Gastrocnemius medialis (tissue), 4 donors: ENCODE measurements around the gene ZC3H7A. TPM values are rescaled to one million over a fixed set of nuclear protein-coding genes. Genes with fewer than 3 reads are reported as not detected.

Source experiments
- ATAC-seq, 2 donors: fragments of 150-250 bp; one replicate each; pipeline ENCODE4 v1.9.1; 2016
- DNase-seq, 2 donors: peaks; one replicate each; pipeline ENCODE4 v3.0.0-alpha.2; 2019
- H3K27ac ChIP-seq, 4 donors: fragments of 200-600 bp; sonication (generic); 1 replicate in 1 of 4; 2 replicates in 3 of 4; pipeline ENCODE4 v1.5.1; 2016 to 2018; ENCODE audit warnings: mild to moderate bottlenecking in 2 of 4, moderate library complexity in 1 of 4
- H3K27me3 ChIP-seq, 3 donors: fragments of 200-600 bp; sonication (generic) in 2 of 3; 1 replicate in 1 of 3; 2 replicates in 2 of 3; pipeline versions ENCODE4 v1.5.1 to v1.6.0; 2016 to 2019; ENCODE audit warnings: mild to moderate bottlenecking in 1 of 3, moderate library complexity in 1 of 3
- H3K36me3 ChIP-seq, 2 donors: fragments of 200-600 bp; sonication (generic) in 1 of 2; one replicate each; pipeline ENCODE4 v1.5.1; 2017 to 2018
- H3K4me1 ChIP-seq, 2 donors: fragments of 200-600 bp; sonication (generic) in 1 of 2; one replicate each; pipeline ENCODE4 v1.5.1; 2016 to 2017; ENCODE audit warnings: mild to moderate bottlenecking in 2 of 2
- H3K4me3 ChIP-seq, 4 donors: fragments of 200-600 bp; sonication (generic) in 3 of 4; 1 replicate in 1 of 4; 2 replicates in 3 of 4; pipeline ENCODE4 v1.5.1; 2016 to 2019; ENCODE audit warnings: mild to moderate bottlenecking in 2 of 4
- H3K9me3 ChIP-seq, 3 donors: fragments of 200-600 bp; sonication (generic) in 2 of 3; 1 replicate in 1 of 3; 2 replicates in 2 of 3; pipeline ENCODE4 v1.5.1; 2016 to 2019
- POLR2A ChIP-seq, 2 donors: fragments of 450-650 bp; IDR thresholded peaks; one replicate each; pipeline ENCODE4 v1.6.1; 2017; ENCODE audit warnings: antibody characterized with exemption in 2 of 2, mild to moderate bottlenecking in 2 of 2, moderate library complexity in 2 of 2
- in situ Hi-C, 4 donors: fragments of 200-750 bp; cut with MboI; loops; one replicate each; pipeline versions ENCODE4 v1.15.0 to v1.8.0; 2017; ENCODE audit warnings: low sequenced_read_pairs in 4 of 4
- intact Hi-C: fragments of 100-400 bp; cut with DNase I; formaldehyde crosslinking; loops from one replicate; pipeline ENCODE4 v1.15.1; 2023; ENCODE audit warnings: low total_unique reads
- total RNA-seq, 4 donors: library from RNA; depleted of rRNA; stranded (reverse); fragments of >200 nt; gene quantifications; one replicate each; pipeline versions ENCODE4 v1.1.0 to v1.2.3, GENCODE V29; 2016
- TF ChIP-seq, protein P1 (sequence below), 5 experiments: fragments of 450-650 bp in 3 of 5; fragments of 200-600 bp in 2 of 5; sonication (generic) in 2 of 5; IDR thresholded peaks in 4 of 5; conservative IDR thresholded peaks in 1 of 5; 1 replicate in 4 of 5; 2 replicates in 1 of 5; pipeline ENCODE4 v1.5.1; 2016 to 2019; ENCODE audit warnings: antibody characterized with exemption in 5 of 5, mild to moderate bottlenecking in 3 of 5, moderate library complexity in 3 of 5

ZC3H7A gene
- total RNA-seq, 4 donors from 2014 or later = 33.9 to 41.7 (median 37.9) TPM

GRCh38 chr16:11747949-11748403, 49.1 kb downstream of the ZC3H7A start:
- ATAC-seq (no peak), DNase-seq (no peak)
- Histone ChIP-seq H3K4me1 (peaks cover 5 to 7% of the 10 kb centered on the region in 2 donors), H3K9me3 (no peaks in the 10 kb centered on the region), H3K27ac (peak overlapping the region in 1 of 4 donors; percentile 21), H3K4me3 (no peak overlapping the region), H3K36me3 (peaks cover 2 to 47% of the 10 kb centered on the region in 2 donors), H3K27me3 (no peaks in the 10 kb centered on the region)
- intact Hi-C loops = loop anchor here (10.0 kb wide), 1 partner anchor 167 kb away; the partner anchor contains the start of gene GSPT1
- in situ Hi-C loops = loop anchor here in 3 of 4 donors (10.0 kb wide), 1 partner anchor 47 kb away; the partner anchor contains the start of gene ZC3H7A (in 3 of the 3)
- TF ChIP-seq, protein P1, sequence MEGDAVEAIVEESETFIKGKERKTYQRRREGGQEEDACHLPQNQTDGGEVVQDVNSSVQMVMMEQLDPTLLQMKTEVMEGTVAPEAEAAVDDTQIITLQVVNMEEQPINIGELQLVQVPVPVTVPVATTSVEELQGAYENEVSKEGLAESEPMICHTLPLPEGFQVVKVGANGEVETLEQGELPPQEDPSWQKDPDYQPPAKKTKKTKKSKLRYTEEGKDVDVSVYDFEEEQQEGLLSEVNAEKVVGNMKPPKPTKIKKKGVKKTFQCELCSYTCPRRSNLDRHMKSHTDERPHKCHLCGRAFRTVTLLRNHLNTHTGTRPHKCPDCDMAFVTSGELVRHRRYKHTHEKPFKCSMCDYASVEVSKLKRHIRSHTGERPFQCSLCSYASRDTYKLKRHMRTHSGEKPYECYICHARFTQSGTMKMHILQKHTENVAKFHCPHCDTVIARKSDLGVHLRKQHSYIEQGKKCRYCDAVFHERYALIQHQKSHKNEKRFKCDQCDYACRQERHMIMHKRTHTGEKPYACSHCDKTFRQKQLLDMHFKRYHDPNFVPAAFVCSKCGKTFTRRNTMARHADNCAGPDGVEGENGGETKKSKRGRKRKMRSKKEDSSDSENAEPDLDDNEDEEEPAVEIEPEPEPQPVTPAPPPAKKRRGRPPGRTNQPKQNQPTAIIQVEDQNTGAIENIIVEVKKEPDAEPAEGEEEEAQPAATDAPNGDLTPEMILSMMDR (IDR thresholded peaks at IDR 0.05 in 4 of 5, conservative IDR thresholded peaks at IDR 0.05 in 1 of 5) = no peak
- TF ChIP-seq POLR2A (IDR thresholded peaks at IDR 0.05) = no peak

GRCh38 chr16:11744075-11744470, 53.0 kb downstream of the ZC3H7A start:
- Histone ChIP-seq H3K27ac (peak overlapping the region; percentile 94 to 100 (median 97)), H3K4me3 (no peak overlapping the region), H3K36me3 (peaks cover 0 to 7% of the 10 kb centered on the region in 2 donors), H3K27me3 (no peaks in the 10 kb centered on the region), H3K9me3 (no peaks in the 10 kb centered on the region), H3K4me1 (peaks cover 24 to 30% of the 10 kb centered on the region in 2 donors)
- intact Hi-C loops (loop anchor here (5.0 to 10.0 kb wide), 3 partner anchors 108 to 247 kb away; partner anchors contain the start of genes GSPT1 and RSL1D1), in situ Hi-C loops (loop anchor here in 3 of 4 donors (10.0 kb wide), 1 partner anchor 51 kb away; the partner anchor contains the start of gene ZC3H7A (in 3 of the 3))
- DNase-seq (no peak), ATAC-seq (no peak)
- TF ChIP-seq POLR2A (IDR thresholded peaks at IDR 0.05) = no peak
- TF ChIP-seq, protein P1 (IDR thresholded peaks at IDR 0.05 in 4 of 5, conservative IDR thresholded peaks at IDR 0.05 in 1 of 5) = no peak

DNA sequence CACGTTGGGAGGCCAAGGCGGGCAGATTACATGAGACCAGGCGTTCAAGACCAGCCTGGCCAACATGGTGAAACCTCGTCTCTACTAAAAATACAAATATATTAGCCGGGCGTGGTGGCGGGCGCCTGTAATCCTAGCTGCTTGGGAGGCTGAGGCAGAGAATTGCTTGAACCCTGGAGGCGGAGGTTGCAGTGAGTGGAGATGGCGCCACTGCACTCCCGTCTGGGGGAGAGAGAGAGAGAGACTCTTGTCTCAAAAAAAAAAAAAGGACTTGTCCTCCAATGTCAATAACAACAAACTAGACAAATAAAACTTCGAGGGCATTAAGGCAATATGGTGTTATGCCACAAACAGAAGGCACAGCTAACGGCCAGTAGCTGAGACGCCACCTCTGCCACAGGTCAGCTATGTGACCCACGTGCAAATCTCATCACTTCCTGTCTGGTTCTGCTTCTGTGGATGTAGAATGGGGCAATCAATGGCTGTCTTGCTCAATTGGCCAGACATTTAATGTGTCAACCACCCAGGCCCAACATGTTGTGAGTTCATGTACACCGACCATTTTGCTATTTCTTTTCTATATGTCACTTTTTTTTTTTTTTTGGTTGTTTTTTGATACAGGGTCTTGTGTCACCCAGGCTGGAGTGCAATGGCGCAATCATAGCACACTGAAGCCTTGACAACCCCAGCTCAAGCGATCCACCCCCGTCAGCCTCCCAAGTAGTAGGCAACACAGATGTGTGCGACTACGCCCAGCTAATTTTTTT, 53.6 kb downstream of the ZC3H7A start:
- TF ChIP-seq POLR2A (IDR thresholded peaks at IDR 0.05) = no peak
- TF ChIP-seq, protein P1 (IDR thresholded peaks at IDR 0.05 in 4 of 5, conservative IDR thresholded peaks at IDR 0.05 in 1 of 5) = no peak
- ATAC-seq (peak; percentile 13 to 37), DNase-seq (peak; percentile 18 to 76)
- H3K27me3 ChIP-seq = no peaks in the 10 kb centered on the region
- H3K27ac ChIP-seq = peak overlapping the region; percentile 94 to 100 (median 97)
- H3K4me3 ChIP-seq = peak overlapping the region; percentile 58 to 77 (median 68)
- H3K4me1 ChIP-seq = peaks cover 26 to 35% of the 10 kb centered on the region in 2 donors
- in situ Hi-C loops (loop anchor here in 3 of 4 donors (10.0 kb wide), 1 partner anchor 51 kb away; the partner anchor contains the start of gene ZC3H7A (in 3 of the 3)), intact Hi-C loops (loop anchor here (1.0 to 10.0 kb wide), 6 partner anchors 37 to 246 kb away; partner anchors contain the start of genes GSPT1, RSL1D1 and SNN)
- peaks cover 0 to 2% of the 10 kb centered on the region in 2 donors for H3K36me3 ChIP-seq
- H3K9me3 ChIP-seq = no peaks in the 10 kb centered on the region

DNA sequence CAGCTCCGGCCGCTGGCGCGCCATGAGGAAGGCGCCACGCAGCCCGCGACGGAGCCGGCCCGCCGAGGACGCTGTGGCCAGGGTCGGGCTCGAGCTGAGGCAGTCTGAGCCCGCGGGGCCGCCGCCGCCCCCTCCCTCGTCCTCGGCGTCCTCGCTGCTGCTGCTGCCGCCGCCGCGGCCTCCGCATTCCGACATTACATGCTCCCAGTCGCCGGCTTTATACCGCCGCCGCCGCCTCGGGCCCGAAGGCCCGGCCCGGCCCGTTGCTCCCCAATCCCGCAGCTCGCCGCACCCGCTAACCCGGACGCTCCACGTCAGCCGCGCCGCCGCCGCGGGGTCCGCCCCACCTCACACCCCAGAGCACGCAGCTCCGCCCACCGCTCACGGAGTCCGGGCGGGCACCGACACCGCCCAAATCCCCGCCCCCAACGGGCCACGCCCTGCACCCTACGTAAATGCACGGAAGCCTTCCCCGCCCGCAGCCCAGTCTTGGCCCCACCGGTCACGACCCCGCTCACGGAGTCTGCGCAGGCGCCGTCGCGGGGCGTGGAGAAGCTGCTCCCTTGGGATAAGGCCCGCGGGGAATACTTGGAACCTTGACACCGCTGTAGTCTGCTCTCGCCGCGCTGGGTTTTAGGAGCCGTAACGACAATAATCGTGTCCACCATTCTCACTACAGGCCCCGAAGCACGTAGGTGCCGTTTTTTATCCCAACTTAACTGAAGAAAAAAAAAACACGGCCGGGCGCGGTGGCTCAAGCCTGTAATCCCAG, 54.3 kb downstream of the ZC3H7A start, which contains the start of gene TXNDC11:
TSS of gene TXNDC11 (minus strand) at position 322 of the 772 bp plus-strand sequence. CDS start at position 195, 127 bp downstream.
- in situ Hi-C loops = loop anchor here in 3 of 4 donors (10.0 kb wide), 1 partner anchor 52 kb away; the partner anchor contains the start of gene ZC3H7A (in 3 of the 3)

More for the DNA sequence above, 54.3 kb downstream of the ZC3H7A start, which contains the start of gene TXNDC11:
- peak; percentile 99 to 100 for TF ChIP-seq POLR2A (IDR thresholded peaks at IDR 0.05)
- TF ChIP-seq, protein P1 (IDR thresholded peaks at IDR 0.05 in 4 of 5, conservative IDR thresholded peaks at IDR 0.05 in 1 of 5) = no peak
- peak within 1 kb of the TSS; percentile 77 to 99 (median 95) for H3K4me3 ChIP-seq
- no peaks in the 10 kb centered on the region for H3K27me3 ChIP-seq
- no peaks in the 10 kb centered on the region for H3K9me3 ChIP-seq
- H3K27ac ChIP-seq = peak within 1 kb of the TSS; percentile 95 to 100 (median 99)
- ATAC-seq (peak; percentile 81 to 82), DNase-seq (peak; percentile 99)
- peaks cover 33 to 42% of the 10 kb centered on the region in 2 donors for H3K4me1 ChIP-seq
- intact Hi-C loops = loop anchor here (1.0 to 10.0 kb wide), 7 partner anchors 36 to 245 kb away; partner anchors contain the start of genes GSPT1, RSL1D1 and SNN
- peaks cover 0 to 1% of the 10 kb centered on the region in 2 donors for H3K36me3 ChIP-seq
